ENCODE data around the gene PIN4. TPM values are rescaled to one million over a fixed set of nuclear protein-coding genes. Genes with fewer than 3 reads are reported as not detected.
"Not testable (repeated sequence)": the region's sequence is repeated elsewhere in the genome, so short reads cannot be mapped to it uniquely, and the experiment has no call there.

Gene PIN4
- total RNA-seq, 4 donors from 2014 or later: 4.6 to 12.4 (median 6.5) TPM; not detected in 1

GRCh38 chrX:72207366-72207765, 25.8 kb downstream of the PIN4 start:
- intact Hi-C loops (cut with DNase I; ENCODE audit: low total_unique reads): no loop called here
- WGBS, 2 donors: 83 to 88% methylated on average over 4 of the region's 4 CpGs
- no peak for DNase-seq (ENCODE audit: low spot score in 2 of 2)
- TF ChIP-seq, protein P1, sequence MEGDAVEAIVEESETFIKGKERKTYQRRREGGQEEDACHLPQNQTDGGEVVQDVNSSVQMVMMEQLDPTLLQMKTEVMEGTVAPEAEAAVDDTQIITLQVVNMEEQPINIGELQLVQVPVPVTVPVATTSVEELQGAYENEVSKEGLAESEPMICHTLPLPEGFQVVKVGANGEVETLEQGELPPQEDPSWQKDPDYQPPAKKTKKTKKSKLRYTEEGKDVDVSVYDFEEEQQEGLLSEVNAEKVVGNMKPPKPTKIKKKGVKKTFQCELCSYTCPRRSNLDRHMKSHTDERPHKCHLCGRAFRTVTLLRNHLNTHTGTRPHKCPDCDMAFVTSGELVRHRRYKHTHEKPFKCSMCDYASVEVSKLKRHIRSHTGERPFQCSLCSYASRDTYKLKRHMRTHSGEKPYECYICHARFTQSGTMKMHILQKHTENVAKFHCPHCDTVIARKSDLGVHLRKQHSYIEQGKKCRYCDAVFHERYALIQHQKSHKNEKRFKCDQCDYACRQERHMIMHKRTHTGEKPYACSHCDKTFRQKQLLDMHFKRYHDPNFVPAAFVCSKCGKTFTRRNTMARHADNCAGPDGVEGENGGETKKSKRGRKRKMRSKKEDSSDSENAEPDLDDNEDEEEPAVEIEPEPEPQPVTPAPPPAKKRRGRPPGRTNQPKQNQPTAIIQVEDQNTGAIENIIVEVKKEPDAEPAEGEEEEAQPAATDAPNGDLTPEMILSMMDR (IDR thresholded peaks at IDR 0.05): no peak
- TF ChIP-seq POLR2A (IDR thresholded peaks at IDR 0.05): no peak
- no peak overlapping the region for H3K4me3 ChIP-seq (ENCODE audit: low read depth, poor library complexity, severe bottlenecking)

- no peak for DNase-seq (ENCODE audit: low spot score in 2 of 2)
- 62 to 66% methylated on average over 4 of the region's 4 CpGs for WGBS, 2 donors
- TF ChIP-seq POLR2A (IDR thresholded peaks at IDR 0.05): no peak
- TF ChIP-seq, protein P1 (IDR thresholded peaks at IDR 0.05): no peak
- H3K4me3 ChIP-seq (ENCODE audit: low read depth, poor library complexity, severe bottlenecking): no peak overlapping the region
- intact Hi-C loops (cut with DNase I; ENCODE audit: low total_unique reads): no loop called here
These were observed 26.7 kb downstream of the PIN4 start for GRCh38 chrX:72208126-72208800.

DNA sequence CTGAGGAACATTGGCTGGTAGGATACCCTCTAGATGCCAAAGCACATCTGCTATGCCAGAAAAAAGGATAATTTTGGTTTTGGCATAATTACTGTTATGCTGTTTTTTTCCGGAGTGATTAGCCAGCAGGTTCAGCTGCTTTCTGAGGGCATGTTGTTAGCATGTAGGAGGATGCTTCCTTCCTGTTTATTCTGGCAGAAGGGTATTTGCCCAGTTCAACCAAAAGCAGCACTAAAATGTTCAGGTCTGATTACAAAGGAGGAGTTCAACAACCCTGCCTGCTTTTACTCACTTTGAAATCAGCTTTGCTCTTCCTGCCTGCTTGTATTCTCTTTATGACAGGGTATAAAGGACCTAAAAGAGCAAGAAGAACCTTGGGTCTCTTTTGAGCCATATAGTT, 35.4 kb downstream of the PIN4 start:
- no peak overlapping the region for H3K4me3 ChIP-seq (ENCODE audit: low read depth, poor library complexity, severe bottlenecking)
- DNase-seq (ENCODE audit: low spot score in 2 of 2): no peak
- 7 to 34% methylated on average over 1 of the region's 1 CpG for WGBS, 2 donors
- TF ChIP-seq, protein P1 (IDR thresholded peaks at IDR 0.05): no peak
- TF ChIP-seq POLR2A (IDR thresholded peaks at IDR 0.05): no peak
- intact Hi-C loops (cut with DNase I; ENCODE audit: low total_unique reads): no loop called here

- DNase-seq (ENCODE audit: low spot score in 2 of 2); H3K4me3 ChIP-seq (ENCODE audit: low read depth, poor library complexity, severe bottlenecking); intact Hi-C loops (cut with DNase I; ENCODE audit: low total_unique reads): not testable (repeated sequence)
- WGBS, 2 donors: 84 to 88% methylated on average over 3 of the region's 3 CpGs
These were observed 38.8 kb downstream of the PIN4 start for GRCh38 chrX:72220375-72220774.

DNA sequence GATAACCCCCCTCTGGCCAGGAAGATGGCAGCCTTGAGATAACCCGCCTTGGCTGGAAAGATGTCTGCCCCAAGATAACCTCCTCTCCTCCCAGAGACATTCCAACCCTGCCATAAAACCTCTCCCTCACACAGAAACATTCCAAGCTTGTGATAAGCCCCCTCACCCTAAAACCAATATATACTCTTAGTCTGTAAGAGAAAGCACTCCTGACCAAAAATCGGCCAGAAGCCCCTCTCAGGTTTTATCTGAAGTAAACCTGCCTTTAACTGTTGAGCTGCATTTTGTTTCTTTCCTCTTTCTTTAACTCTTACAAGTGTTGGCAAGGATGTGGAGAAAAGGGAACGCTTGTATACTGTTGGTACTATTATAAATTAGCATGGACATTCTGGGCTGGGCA, 48.7 kb downstream of the PIN4 start:
- no peak overlapping the region for H3K4me3 ChIP-seq (ENCODE audit: low read depth, poor library complexity, severe bottlenecking)
- intact Hi-C loops (cut with DNase I; ENCODE audit: low total_unique reads): no loop called here
- DNase-seq (ENCODE audit: low spot score in 2 of 2): no peak
- TF ChIP-seq, protein P1 (IDR thresholded peaks at IDR 0.05): no peak
- TF ChIP-seq POLR2A (IDR thresholded peaks at IDR 0.05): no peak
- WGBS, 2 donors: 89 to 93% methylated on average over 3 of the region's 3 CpGs

GRCh38 chrX:72236841-72237240, 55.3 kb downstream of the PIN4 start:
- H3K4me3 ChIP-seq (ENCODE audit: low read depth, poor library complexity, severe bottlenecking): no peak overlapping the region
- DNase-seq (ENCODE audit: low spot score in 2 of 2): no peak
- intact Hi-C loops (cut with DNase I; ENCODE audit: low total_unique reads): no loop called here
- TF ChIP-seq, protein P1 (IDR thresholded peaks at IDR 0.05): no peak
- no peak for TF ChIP-seq POLR2A (IDR thresholded peaks at IDR 0.05)
- WGBS, 2 donors: 81 to 96% methylated on average over 4 of the region's 4 CpGs

All from lower leg skin (tissue), 4 donors.